ENCODE results near the gene AIG1. TPM values are rescaled to one million over a fixed set of nuclear protein-coding genes. Genes with fewer than 3 reads are reported as not detected.

AIG1 gene
- total and polyA plus RNA-seq, 2 of the 4 experiments (the other 2 are of a cell fraction), result 21.3 to 27.1 TPM

GRCh38 chr6:143092768-143093167 is 32.1 kb downstream of the AIG1 start:
- H4K20me1 ChIP-seq (ENCODE audit: insufficient read depth, low read length), result no peaks in the 10 kb centered on the region
- H3K9me3 ChIP-seq (ENCODE audit: control insufficient read depth, insufficient read depth, low read length), result no peaks in the 10 kb centered on the region
- no peak overlapping the region for H2BK5ac ChIP-seq (ENCODE audit: low read depth, low read length, poor library complexity, severe bottlenecking)
- H3K18ac ChIP-seq (ENCODE audit: low read depth, low read length), result no peak overlapping the region
- ATAC-seq (ENCODE audit: low read depth), result no peak
- H3K23ac ChIP-seq (ENCODE audit: low read depth, low read length), result no peak overlapping the region
- no peak overlapping the region for H2AK5ac ChIP-seq (ENCODE audit: low read depth, low read length)
- CTCF ChIA-PET, result no interaction called here
- H3K4me2 ChIP-seq (ENCODE audit: low read depth, low read length), result no peak overlapping the region
- no peaks in the 10 kb centered on the region for H3K79me1 ChIP-seq (ENCODE audit: low read depth in 1 of 2, low read length in 2 of 2)
- POLR2A ChIA-PET (ENCODE audit: unreplicated experiment), result no interaction called here
- no peak overlapping the region for H3K9ac ChIP-seq (ENCODE audit: low read depth, low read length)
- H3K4me3 ChIP-seq (ENCODE audit: insufficient read depth, low read depth, low read length), result no peak overlapping the region
- intact Hi-C loops (cut with micrococcal nuclease), result no loop called here
- H2BK15ac ChIP-seq (ENCODE audit: low read depth, low read length), result no peak overlapping the region
- H2BK120ac ChIP-seq (ENCODE audit: low read depth, low read length), result no peak overlapping the region
- no peaks in the 10 kb centered on the region for H3K36me3 ChIP-seq (ENCODE audit: control insufficient read depth, insufficient read depth, low read length)
- H4K5ac ChIP-seq (ENCODE audit: low read depth, low read length), result no peak overlapping the region
- H4K91ac ChIP-seq (ENCODE audit: insufficient read depth, low read depth, low read length), result no peak overlapping the region
- H3K9me1 ChIP-seq (ENCODE audit: insufficient read depth, low read length), result no peaks in the 10 kb centered on the region
- DNase-seq, result no peak
- TF ChIP-seq, protein P1, sequence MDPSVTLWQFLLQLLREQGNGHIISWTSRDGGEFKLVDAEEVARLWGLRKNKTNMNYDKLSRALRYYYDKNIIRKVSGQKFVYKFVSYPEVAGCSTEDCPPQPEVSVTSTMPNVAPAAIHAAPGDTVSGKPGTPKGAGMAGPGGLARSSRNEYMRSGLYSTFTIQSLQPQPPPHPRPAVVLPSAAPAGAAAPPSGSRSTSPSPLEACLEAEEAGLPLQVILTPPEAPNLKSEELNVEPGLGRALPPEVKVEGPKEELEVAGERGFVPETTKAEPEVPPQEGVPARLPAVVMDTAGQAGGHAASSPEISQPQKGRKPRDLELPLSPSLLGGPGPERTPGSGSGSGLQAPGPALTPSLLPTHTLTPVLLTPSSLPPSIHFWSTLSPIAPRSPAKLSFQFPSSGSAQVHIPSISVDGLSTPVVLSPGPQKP (IDR thresholded peaks at IDR 0.05; ENCODE audit: borderline replicate concordance, low read depth, low read length), result no peak
- TF ChIP-seq CHD1 (IDR thresholded peaks at IDR 0.05; ENCODE audit: low read depth, low read length) (no peak), NFE2L2 (IDR thresholded peaks at IDR 0.05; ENCODE audit: low read depth, low read length) (no peak), MXI1 (IDR thresholded peaks at IDR 0.05; ENCODE audit: borderline replicate concordance, low read depth, low read length) (no peak), RFX5 (IDR thresholded peaks at IDR 0.05; ENCODE audit: low read depth, low read length) (no peak), RAD21 (IDR thresholded peaks at IDR 0.05; ENCODE audit: low read length) (no peak), MAFK (IDR thresholded peaks at IDR 0.05; ENCODE audit: low read depth, low read length) (no peak), SMC3 (IDR thresholded peaks at IDR 0.05; ENCODE audit: low read depth, low read length) (no peak), BHLHE40 (IDR thresholded peaks at IDR 0.05; ENCODE audit: low read depth, low read length) (no peak), POLR2A (IDR thresholded peaks at IDR 0.05; ENCODE audit: low read depth, low read length) (no peak)
- TF ChIP-seq, protein P2, sequence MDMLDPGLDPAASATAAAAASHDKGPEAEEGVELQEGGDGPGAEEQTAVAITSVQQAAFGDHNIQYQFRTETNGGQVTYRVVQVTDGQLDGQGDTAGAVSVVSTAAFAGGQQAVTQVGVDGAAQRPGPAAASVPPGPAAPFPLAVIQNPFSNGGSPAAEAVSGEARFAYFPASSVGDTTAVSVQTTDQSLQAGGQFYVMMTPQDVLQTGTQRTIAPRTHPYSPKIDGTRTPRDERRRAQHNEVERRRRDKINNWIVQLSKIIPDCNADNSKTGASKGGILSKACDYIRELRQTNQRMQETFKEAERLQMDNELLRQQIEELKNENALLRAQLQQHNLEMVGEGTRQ (IDR thresholded peaks at IDR 0.05; ENCODE audit: low read depth, low read length), result no peak
- TF ChIP-seq, protein P3, sequence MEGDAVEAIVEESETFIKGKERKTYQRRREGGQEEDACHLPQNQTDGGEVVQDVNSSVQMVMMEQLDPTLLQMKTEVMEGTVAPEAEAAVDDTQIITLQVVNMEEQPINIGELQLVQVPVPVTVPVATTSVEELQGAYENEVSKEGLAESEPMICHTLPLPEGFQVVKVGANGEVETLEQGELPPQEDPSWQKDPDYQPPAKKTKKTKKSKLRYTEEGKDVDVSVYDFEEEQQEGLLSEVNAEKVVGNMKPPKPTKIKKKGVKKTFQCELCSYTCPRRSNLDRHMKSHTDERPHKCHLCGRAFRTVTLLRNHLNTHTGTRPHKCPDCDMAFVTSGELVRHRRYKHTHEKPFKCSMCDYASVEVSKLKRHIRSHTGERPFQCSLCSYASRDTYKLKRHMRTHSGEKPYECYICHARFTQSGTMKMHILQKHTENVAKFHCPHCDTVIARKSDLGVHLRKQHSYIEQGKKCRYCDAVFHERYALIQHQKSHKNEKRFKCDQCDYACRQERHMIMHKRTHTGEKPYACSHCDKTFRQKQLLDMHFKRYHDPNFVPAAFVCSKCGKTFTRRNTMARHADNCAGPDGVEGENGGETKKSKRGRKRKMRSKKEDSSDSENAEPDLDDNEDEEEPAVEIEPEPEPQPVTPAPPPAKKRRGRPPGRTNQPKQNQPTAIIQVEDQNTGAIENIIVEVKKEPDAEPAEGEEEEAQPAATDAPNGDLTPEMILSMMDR (conservative IDR thresholded peaks at IDR 0.05; ENCODE audit: low read depth, low read length), result no peak
- no peak overlapping the region for H3K14ac ChIP-seq (replicated peaks; ENCODE audit: low read depth, low read length)
- no peak overlapping the region for H4K8ac ChIP-seq (ENCODE audit: low read depth in 2 of 2, low read length in 2 of 2)
- no peak overlapping the region for H3K56ac ChIP-seq (ENCODE audit: extremely low read depth, insufficient read depth, low read length)
- no peaks in the 10 kb centered on the region for H3K4me1 ChIP-seq (ENCODE audit: control insufficient read depth, insufficient read depth, low read length)
- in situ Hi-C loops (cut with MboI; ENCODE audit: low sequenced_read_pairs), result no loop called here
- H3K4ac ChIP-seq (ENCODE audit: low read depth, low read length), result no peak overlapping the region
- H3K27me3 ChIP-seq (ENCODE audit: control insufficient read depth, insufficient read depth, low read length), result no peaks in the 10 kb centered on the region
- dilution Hi-C loops (cut with HindIII; ENCODE audit: low sequenced_read_pairs, unreplicated experiment), result no loop called here
- H2AK9ac ChIP-seq (replicated peaks; ENCODE audit: low read depth, low read length, poor library complexity), result no peak overlapping the region
- H2AFZ ChIP-seq (replicated peaks; ENCODE audit: low read length, poor library complexity), result no peak overlapping the region
- H3K27ac ChIP-seq (ENCODE audit: insufficient read depth, low read length), result no peak overlapping the region
- H2BK20ac ChIP-seq (ENCODE audit: low read depth, low read length), result no peak overlapping the region
- no CpG with 5 or more reads among the region's 2 CpGs for WGBS, 2 experiments (ENCODE audit: extremely low coverage in 2 of 2, insufficient read length in 1 of 2)
- no TSS peak for BruUV-seq (replicated peaks)
